B cell (primary cell): Measurements from ENCODE around the gene ERG. TPM values are rescaled to one million over a fixed set of nuclear protein-coding genes. Genes with fewer than 3 reads are reported as not detected.

ENCODE experiments used
- ATAC-seq: fragments of 200-7000 bp; cut with Tn5 transposase; one replicate; pipeline ENCODE4 v1.10.0; 2021; ENCODE audit warnings: low read depth, mild to moderate bottlenecking, moderate number of reproducible peaks, moderate library complexity
- CTCF ChIA-PET: fragments of 350-600 bp; sonication (Branson Sonifier 250); formaldehyde crosslinking; loops from one replicate; lab custom pipeline; 2021; ENCODE audit warnings: antibody characterized with exemption, inconsistent platforms; lab: Charles Lee
- POLR2A ChIA-PET: fragments of 350-600 bp; sonication (Branson Sonifier 250); formaldehyde crosslinking; loops from one replicate; lab custom pipeline; 2021; ENCODE audit warnings: antibody characterized with exemption; lab: Charles Lee
- DNase-seq: peaks from one replicate; pipeline ENCODE4 v3.0.0; 2013
- H2AFZ ChIP-seq: 2 replicates; pipeline ENCODE4 v1.6.1; 2012; ENCODE audit warnings: mild to moderate bottlenecking, low read depth, low read length; ENCODE audit not compliant: insufficient read depth, poor library complexity, severe bottlenecking
- H3K27ac ChIP-seq, 2 donors: 1 replicate in 1 of 2; 2 replicates in 1 of 2; pipeline ENCODE4 v1.5.1; 2012 to 2013; ENCODE audit warnings: low read length in 2 of 2, mild to moderate bottlenecking in 2 of 2, moderate library complexity in 1 of 2
- H3K27me3 ChIP-seq, 4 experiments: fragments of 200-600 bp in 1 of 4; sonication (generic) in 1 of 4; replicated peaks in 1 of 4; 1 replicate in 2 of 4; 2 replicates in 2 of 4; pipeline versions ENCODE4 v1.6.1 to v1.7.0; 2013 to 2016; ENCODE audit warnings: low read length in 3 of 4, mild to moderate bottlenecking in 2 of 4, mixed read lengths in 1 of 4, moderate library complexity in 1 of 4; ENCODE audit not compliant: insufficient read depth in 4 of 4, control insufficient read depth in 3 of 4; ENCODE audit errors: control extremely low read depth in 1 of 4
- H3K36me3 ChIP-seq, 2 experiments: replicated peaks in 1 of 2; 1 replicate in 1 of 2; 2 replicates in 1 of 2; pipeline versions ENCODE4 v1.6.1 to v1.7.1; 2013; ENCODE audit warnings: low read length in 1 of 2; ENCODE audit not compliant: insufficient read depth in 2 of 2, control insufficient read depth in 1 of 2; ENCODE audit errors: control extremely low read depth in 1 of 2, extremely low read depth in 1 of 2
- H3K4me1 ChIP-seq, 2 donors: fragments of 200-600 bp in 1 of 2; sonication (generic) in 1 of 2; 1 replicate in 1 of 2; 2 replicates in 1 of 2; pipeline versions ENCODE4 v1.5.1 to v1.6.1; 2013 to 2017; ENCODE audit warnings: low read length in 2 of 2; ENCODE audit not compliant: control insufficient read depth in 2 of 2, insufficient read depth in 2 of 2
- H3K4me2 ChIP-seq: replicated peaks from 2 replicates; pipeline ENCODE3; 2012; ENCODE audit warnings: mild to moderate bottlenecking, low read depth, low read length; ENCODE audit not compliant: poor library complexity, severe bottlenecking
- H3K4me3 ChIP-seq, 5 experiments: fragments of 200-600 bp in 1 of 5; sonication (generic) in 1 of 5; 1 replicate in 3 of 5; 2 replicates in 2 of 5; pipeline versions ENCODE4 v1.5.1 to v1.7.0; 2011 to 2016; ENCODE audit warnings: low read length in 4 of 5, mild to moderate bottlenecking in 4 of 5, low read depth in 2 of 5, control low read depth in 1 of 5, moderate library complexity in 1 of 5; ENCODE audit not compliant: insufficient read depth in 1 of 5; ENCODE audit errors: control extremely low read depth in 1 of 5, extremely low read depth in 1 of 5
- H3K79me2 ChIP-seq: fragments of 200-600 bp; sonication (generic); one replicate; pipeline ENCODE4 v1.6.0; 2016; ENCODE audit warnings: low read length; ENCODE audit not compliant: control insufficient read depth, insufficient read depth
- H3K9ac ChIP-seq: fragments of 200-600 bp; sonication (generic); 2 replicates; pipeline ENCODE4 v1.6.1; 2017; ENCODE audit warnings: mild to moderate bottlenecking, low read length, moderate library complexity
- H3K9me3 ChIP-seq, 3 donors: one replicate each; pipeline versions ENCODE4 v1.6.1 to v1.7.1; 2013; ENCODE audit warnings: low read length in 2 of 3; ENCODE audit not compliant: control insufficient read depth in 2 of 3, insufficient read depth in 1 of 3; ENCODE audit errors: control extremely low read depth in 1 of 3
- H4K20me1 ChIP-seq: 2 replicates; pipeline ENCODE4 v1.6.0; 2012; ENCODE audit warnings: mild to moderate bottlenecking, low read length; ENCODE audit not compliant: insufficient read depth, control insufficient read depth, poor library complexity, severe bottlenecking
- H3K27ac Mint-ChIP-seq: one replicate; pipeline ENCODE4 v1.8.0; 2021; ENCODE audit warnings: mixed read lengths
- H3K27me3 Mint-ChIP-seq: one replicate; pipeline ENCODE4 v1.8.0; 2021; ENCODE audit warnings: mixed read lengths
- H3K4me1 Mint-ChIP-seq: one replicate; pipeline ENCODE4 v1.8.0; 2021; ENCODE audit warnings: mixed read lengths
- H3K4me3 Mint-ChIP-seq: one replicate; pipeline ENCODE4 v1.8.0; 2021; ENCODE audit warnings: mixed read lengths
- H3K9me3 Mint-ChIP-seq: one replicate; pipeline ENCODE4 v1.8.0; 2022; ENCODE audit warnings: mixed read lengths; ENCODE audit not compliant: insufficient read depth
- CTCF ChIP-seq: fragments of 200-600 bp; IDR thresholded peaks from one replicate; pipeline ENCODE4 v1.8.0; 2022; ENCODE audit warnings: antibody characterized with exemption, mild to moderate bottlenecking
- EZH2 ChIP-seq: IDR thresholded peaks from 2 replicates; pipeline ENCODE4 v1.6.1; 2012; ENCODE audit warnings: borderline replicate concordance, low read depth, mild to moderate bottlenecking, moderate library complexity, low read length; ENCODE audit not compliant: insufficient read depth, poor library complexity, severe bottlenecking
- WGBS: methylation state at CpG from one replicate; pipeline ENCODE4 v1.1.5; 2013; ENCODE audit warnings: missing lambda C conversion rate; ENCODE audit not compliant: insufficient coverage; 5-methylcytosine and 5-hydroxymethylcytosine counted together
- intact Hi-C: fragments of 100-400 bp; cut with micrococcal nuclease; formaldehyde crosslinking; loops from one replicate; pipeline ENCODE4 v1.10.0; 2022
- polyA plus RNA-seq: library from polyadenylated mRNA; depleted of rRNA; stranded (reverse); fragments of >200 nt; gene quantifications from 2 replicates; pipeline ENCODE4 v1.2.3, GENCODE V29; 2012
- total RNA-seq, 2 donors: library from RNA; stranded (reverse); fragments of 120-200 nt in 1 of 2; gene quantifications; 1 replicate in 1 of 2; 2 replicates in 1 of 2; pipeline versions ENCODE4 v1.2.3 to v1.2.4, GENCODE V29; 2013 to 2022

ERG gene
- total and polyA plus RNA-seq, 2 donors (not counting 1 experiment from before 2014, with no cell fraction given), result 0.17 TPM; not detected in 1

- peaks cover 8% of the 10 kb centered on the region for H3K27me3 Mint-ChIP-seq
Observed at GRCh38 chr21:38354746-38355145, 143.5 kb downstream of the ERG start.

GRCh38 chr21:38354231-38354630 lies 144.0 kb downstream of the ERG start:
- Histone ChIP-seq H2AFZ (no peak overlapping the region), H3K4me3 (no peak overlapping the region), H3K9ac (no peak overlapping the region), H3K79me2 (no peaks in the 10 kb centered on the region), H3K4me1 (no peaks in the 10 kb centered on the region), H3K36me3 (no peaks in the 10 kb centered on the region), H4K20me1 (no peaks in the 10 kb centered on the region), H3K9me3 (peaks cover 0 to 8% (median 0%) of the 10 kb centered on the region in 3 donors), H3K27me3 (no peaks in the 10 kb centered on the region), H3K4me2 (no peak overlapping the region), H3K27ac (no peak overlapping the region)
- H3K27ac Mint-ChIP-seq, result no peak overlapping the region
- H3K9me3 Mint-ChIP-seq, result no peaks in the 10 kb centered on the region
- DNase-seq (no peak), ATAC-seq (no peak)
- intact Hi-C loops, result loop anchor here (10.0 kb wide), 1 partner anchor 1849 kb away; no protein-coding TSS in a partner anchor
- no peak for TF ChIP-seq EZH2
- no peak for TF ChIP-seq CTCF
- H3K27me3 Mint-ChIP-seq, result peaks cover 8% of the 10 kb centered on the region
- H3K4me3 Mint-ChIP-seq, result no peak overlapping the region
- ChIA-PET CTCF (no interaction called here), POLR2A (no interaction called here)
- H3K4me1 Mint-ChIP-seq, result no peaks in the 10 kb centered on the region
- WGBS, result 94% methylated on average over 10 of the region's 10 CpGs

More at GRCh38 chr21:38354746-38355145, 143.5 kb downstream of the ERG start:
- Histone ChIP-seq H3K4me2 (no peak overlapping the region), H3K9me3 (peaks cover 0 to 10% (median 0%) of the 10 kb centered on the region in 3 donors), H3K36me3 (no peaks in the 10 kb centered on the region), H2AFZ (no peak overlapping the region), H3K27me3 (no peaks in the 10 kb centered on the region), H3K79me2 (no peaks in the 10 kb centered on the region), H3K4me3 (no peak overlapping the region), H4K20me1 (no peaks in the 10 kb centered on the region), H3K4me1 (no peaks in the 10 kb centered on the region), H3K27ac (no peak overlapping the region), H3K9ac (no peak overlapping the region)
- H3K4me1 Mint-ChIP-seq, result no peaks in the 10 kb centered on the region
- DNase-seq (no peak), ATAC-seq (no peak)
- no peak overlapping the region for H3K4me3 Mint-ChIP-seq
- H3K27ac Mint-ChIP-seq, result no peak overlapping the region
- no peaks in the 10 kb centered on the region for H3K9me3 Mint-ChIP-seq
- ChIA-PET POLR2A (no interaction called here), CTCF (no interaction called here)
- intact Hi-C loops, result loop anchor here (5.0 to 10.0 kb wide), 2 partner anchors 1722 to 1850 kb away; no protein-coding TSS in a partner anchor
- TF ChIP-seq EZH2 (no peak), CTCF (no peak)
- WGBS, result no CpG with 5 or more reads among the region's 2 CpGs
